Epithelial cell of proximal tubule (primary cell): Measurements from ENCODE around the gene ACE. TPM values are rescaled to one million over a fixed set of nuclear protein-coding genes. Genes with fewer than 3 reads are reported as not detected.

Source experiments
- DNase-seq: peaks from one replicate; pipeline ENCODE4 v3.0.0-alpha.2; 2011; ENCODE audit warnings: low read depth
- H3K4me3 ChIP-seq: 2 replicates; pipeline ENCODE4 v1.5.1; 2011; ENCODE audit warnings: low read depth, mild to moderate bottlenecking, low read length
- CTCF ChIP-seq: conservative IDR thresholded peaks from 2 replicates; pipeline ENCODE4 v1.5.1; 2012; ENCODE audit warnings: low read depth, mild to moderate bottlenecking, low read length
- total RNA-seq: library from RNA; depleted of rRNA; stranded (reverse); fragments of >200 nt; gene quantifications from 2 replicates; pipeline ENCODE4 v1.2.3, GENCODE V29; 2015

The ACE gene
- total RNA-seq, 1 donor from 2014 or later = 1.3 TPM

- H3K4me3 ChIP-seq = no peak overlapping the region
- no peak for TF ChIP-seq CTCF
- no peak for DNase-seq
Measured at GRCh38 chr17:63531022-63531965, 54.4 kb downstream of the ACE start.

DNA sequence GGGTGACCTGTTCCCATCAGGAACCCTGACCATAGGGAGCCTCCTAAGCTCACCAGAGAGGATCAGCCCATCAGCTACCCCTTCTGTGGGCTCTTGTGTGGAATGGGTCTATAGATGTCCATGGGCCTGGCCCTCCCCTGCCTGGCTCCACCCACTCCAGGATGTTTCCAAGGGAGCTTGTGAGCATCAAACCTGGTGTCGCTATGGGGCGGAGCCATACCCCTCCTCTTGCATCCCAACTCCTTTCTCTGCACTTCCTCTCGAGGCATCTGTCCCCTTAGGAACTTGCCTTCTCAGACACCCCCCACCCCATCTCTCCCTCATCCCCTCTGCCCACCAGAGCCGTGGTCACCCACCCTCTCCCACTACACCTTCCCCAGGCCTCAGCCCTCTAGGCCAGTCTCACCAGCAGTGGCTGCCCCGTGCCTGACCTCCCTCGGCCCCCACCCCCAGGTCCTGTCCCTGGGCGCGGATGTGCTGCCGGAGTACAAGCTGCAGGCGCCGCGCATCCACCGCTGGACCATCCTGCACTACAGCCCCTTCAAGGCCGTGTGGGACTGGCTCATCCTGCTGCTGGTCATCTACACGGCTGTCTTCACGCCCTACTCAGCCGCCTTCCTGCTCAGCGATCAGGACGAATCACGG is 56.7 kb downstream of the ACE start:
- no peak for DNase-seq
- no peak for TF ChIP-seq CTCF
- H3K4me3 ChIP-seq = no peak overlapping the region

- no peak for DNase-seq
- no peak overlapping the region for H3K4me3 ChIP-seq
- no peak for TF ChIP-seq CTCF
Measured at GRCh38 chr17:63534078-63534570, 57.3 kb downstream of the ACE start.

DNA sequence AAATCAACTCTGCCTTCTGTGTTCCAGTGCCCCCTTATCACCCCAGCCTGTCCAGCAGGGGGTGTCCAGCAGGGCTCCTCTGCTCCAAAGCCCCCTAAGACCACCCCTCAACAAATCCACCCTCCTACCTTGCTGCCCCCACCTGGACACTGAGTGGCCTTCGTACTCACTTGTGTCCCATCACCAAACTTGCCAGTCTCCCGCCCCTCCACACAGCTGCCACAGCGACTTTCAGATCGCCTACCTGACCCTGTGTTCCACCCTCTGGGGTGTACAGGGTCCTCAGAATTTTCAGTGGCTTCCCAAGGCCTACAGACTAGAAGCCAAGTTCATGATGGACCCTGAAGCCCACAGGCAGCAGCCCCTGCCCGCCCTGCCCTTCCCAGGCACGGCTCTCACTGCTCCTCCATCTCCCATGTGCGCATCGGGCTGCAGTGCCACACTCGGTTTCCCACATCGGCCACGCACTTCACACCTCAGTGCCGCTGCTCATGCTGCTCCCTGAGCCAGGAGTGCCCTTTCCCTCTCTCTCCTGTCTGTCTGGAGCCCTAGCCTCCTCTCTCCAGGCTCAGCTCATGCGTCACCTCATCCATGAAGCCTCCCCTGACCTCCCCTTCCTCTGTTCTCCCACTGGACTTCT is 58.1 kb downstream of the ACE start:
- H3K4me3 ChIP-seq = no peak overlapping the region
- DNase-seq = no peak
- no peak for TF ChIP-seq CTCF

GRCh38 chr17:63535640-63536039 is 58.8 kb downstream of the ACE start:
- no peak overlapping the region for H3K4me3 ChIP-seq
- no peak for DNase-seq
- TF ChIP-seq CTCF = no peak

- H3K4me3 ChIP-seq = no peak overlapping the region
- TF ChIP-seq CTCF = no peak
- DNase-seq = no peak
Measured at GRCh38 chr17:63537001-63537400, 60.1 kb downstream of the ACE start.
